Measurements from ENCODE around the gene RABEP1.

DNA sequence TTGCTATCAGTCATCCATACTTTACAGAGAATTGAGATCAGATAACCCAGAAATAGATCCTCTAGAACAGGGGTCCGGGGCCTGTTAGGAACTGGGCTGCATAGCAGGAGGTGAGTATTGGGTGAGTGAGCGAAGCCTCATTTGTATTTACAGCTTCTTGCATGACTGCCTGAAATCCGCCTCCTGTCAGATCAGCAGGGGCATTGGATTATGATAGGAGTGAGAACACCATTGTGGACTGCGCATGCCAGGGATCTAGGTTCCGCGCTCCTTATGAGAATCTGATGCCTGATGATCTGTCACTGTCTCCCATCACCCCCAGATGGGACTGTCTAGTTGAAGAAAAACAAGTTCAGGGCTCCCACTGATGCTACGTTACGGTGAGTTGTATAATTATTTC is 34.5 kb upstream of the RABEP1 start:
- TF ChIP-seq, protein P1, sequence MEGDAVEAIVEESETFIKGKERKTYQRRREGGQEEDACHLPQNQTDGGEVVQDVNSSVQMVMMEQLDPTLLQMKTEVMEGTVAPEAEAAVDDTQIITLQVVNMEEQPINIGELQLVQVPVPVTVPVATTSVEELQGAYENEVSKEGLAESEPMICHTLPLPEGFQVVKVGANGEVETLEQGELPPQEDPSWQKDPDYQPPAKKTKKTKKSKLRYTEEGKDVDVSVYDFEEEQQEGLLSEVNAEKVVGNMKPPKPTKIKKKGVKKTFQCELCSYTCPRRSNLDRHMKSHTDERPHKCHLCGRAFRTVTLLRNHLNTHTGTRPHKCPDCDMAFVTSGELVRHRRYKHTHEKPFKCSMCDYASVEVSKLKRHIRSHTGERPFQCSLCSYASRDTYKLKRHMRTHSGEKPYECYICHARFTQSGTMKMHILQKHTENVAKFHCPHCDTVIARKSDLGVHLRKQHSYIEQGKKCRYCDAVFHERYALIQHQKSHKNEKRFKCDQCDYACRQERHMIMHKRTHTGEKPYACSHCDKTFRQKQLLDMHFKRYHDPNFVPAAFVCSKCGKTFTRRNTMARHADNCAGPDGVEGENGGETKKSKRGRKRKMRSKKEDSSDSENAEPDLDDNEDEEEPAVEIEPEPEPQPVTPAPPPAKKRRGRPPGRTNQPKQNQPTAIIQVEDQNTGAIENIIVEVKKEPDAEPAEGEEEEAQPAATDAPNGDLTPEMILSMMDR (IDR thresholded peaks at IDR 0.05), result no peak
- TF ChIP-seq ZFX (IDR thresholded peaks at IDR 0.05; ENCODE audit: borderline replicate concordance), result no peak
